Upper lobe of left lung (tissue), 6 donors: ENCODE measurements around the gene VWA3A. TPM values are rescaled to one million over a fixed set of nuclear protein-coding genes. Genes with fewer than 3 reads are reported as not detected.

Experiments used
- ATAC-seq, 2 donors: fragments of 200-7000 bp; cut with Tn5 transposase; one replicate each; pipeline ENCODE4 v1.9.1; 2022; ENCODE audit warnings: mild to moderate bottlenecking in 2 of 2, moderate library complexity in 2 of 2; ENCODE audit not compliant: low FRiP score in 2 of 2
- DNase-seq, 2 donors: peaks; one replicate each; pipeline ENCODE4 v3.0.0-alpha.2; 2019 to 2020
- H3K27ac ChIP-seq, 4 donors: fragments of 200-600 bp; sonication (generic); one replicate each; pipeline ENCODE4 v1.5.1; 2016 to 2019
- H3K27me3 ChIP-seq, 4 donors: fragments of 200-600 bp; sonication (generic); one replicate each; pipeline ENCODE4 v1.5.1; 2017 to 2019
- H3K36me3 ChIP-seq, 4 donors: fragments of 200-600 bp; sonication (generic); one replicate each; pipeline ENCODE4 v1.5.1; 2016 to 2019
- H3K4me1 ChIP-seq, 4 donors: fragments of 200-600 bp; sonication (generic); one replicate each; pipeline ENCODE4 v1.5.1; 2018 to 2019
- H3K4me3 ChIP-seq, 4 donors: fragments of 200-600 bp; sonication (generic); one replicate each; pipeline ENCODE4 v1.5.1; 2017 to 2019; ENCODE audit warnings: mild to moderate bottlenecking in 2 of 4, moderate library complexity in 1 of 4
- H3K9me3 ChIP-seq, 4 donors: fragments of 200-600 bp; sonication (generic); one replicate each; pipeline ENCODE4 v1.5.1; 2018 to 2019
- CTCF ChIP-seq, 6 experiments: fragments of 450-650 bp in 4 of 6; fragments of 200-600 bp in 2 of 6; sonication (generic) in 2 of 6; IDR thresholded peaks; one replicate each; pipeline ENCODE4 v1.5.1; 2016 to 2019; ENCODE audit warnings: antibody characterized with exemption in 6 of 6
- EP300 ChIP-seq, 4 donors: sonication (generic); formaldehyde crosslinking; IDR thresholded peaks; one replicate each; pipeline ENCODE4 v1.5.1; 2017; ENCODE audit warnings: antibody characterized with exemption in 4 of 4, control low read depth in 2 of 4
- POLR2A ChIP-seq, 4 donors: fragments of 450-650 bp; IDR thresholded peaks; one replicate each; pipeline ENCODE4 v1.5.1; 2016 to 2017; ENCODE audit warnings: antibody characterized with exemption in 4 of 4, mild to moderate bottlenecking in 2 of 4
- POLR2AphosphoS5 ChIP-seq, 2 donors: sonication (generic); formaldehyde crosslinking; IDR thresholded peaks; one replicate each; pipeline ENCODE4 v1.5.1; 2017; ENCODE audit warnings: antibody characterized with exemption in 2 of 2
- WGBS, 2 donors: methylation state at CpG; one replicate each; pipeline ENCODE4 v1.1.5; 2017 to 2018; 5-methylcytosine and 5-hydroxymethylcytosine counted together
- total RNA-seq, 6 donors: library from RNA; depleted of rRNA in 4 of 6; stranded (reverse); fragments of >200 nt in 4 of 6; gene quantifications; one replicate each; pipeline versions ENCODE4 v1.1.0 to v1.2.1, GENCODE V29; 2016 to 2021
- donor health status: DM: no; HTN: no; CAD: no; lungs with moderate emphysema.
- donor health status: DM: no; HTN: yes; CAD: no; lungs with severe emphysema.

Gene VWA3A
- total RNA-seq, 6 donors from 2014 or later: 0.43 to 47.8 (median 14.9) TPM

DNA sequence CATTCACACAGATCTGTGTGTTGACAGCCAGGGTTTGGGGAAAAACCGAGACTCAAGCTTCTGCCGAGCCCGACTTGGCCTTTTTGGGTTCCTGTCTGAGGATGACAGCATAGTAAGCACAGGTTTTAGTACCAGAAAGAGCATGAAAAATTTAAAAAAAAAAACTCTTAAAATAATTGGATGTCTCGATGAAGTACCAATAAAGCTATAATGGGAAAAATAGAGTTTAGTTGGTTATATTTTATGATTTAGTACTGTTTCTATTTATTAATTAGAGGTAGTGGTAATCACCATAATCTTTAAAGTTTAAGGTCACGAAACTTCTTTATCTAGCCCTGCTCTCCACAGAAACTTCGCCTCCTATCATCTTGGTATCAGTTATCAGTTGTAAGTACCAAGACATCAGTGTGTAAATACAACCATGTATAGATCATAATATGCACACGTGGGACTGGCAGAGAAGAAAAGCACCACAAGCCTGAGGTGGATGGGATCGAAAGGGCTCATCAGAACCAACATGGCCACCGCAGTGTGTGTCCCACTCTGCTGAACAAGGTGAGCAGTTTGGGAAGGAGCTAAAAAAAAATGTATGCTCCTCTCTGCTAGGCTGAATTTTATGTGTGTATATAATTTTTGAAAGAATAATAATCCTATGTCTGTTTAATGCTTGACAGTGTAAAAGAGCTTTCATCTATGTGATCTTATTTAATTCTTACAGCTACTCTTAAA, 99.4 kb downstream of the VWA3A start:
- Histone ChIP-seq H3K4me1 (peaks cover 37 to 50% (median 40%) of the 10 kb centered on the region in 4 donors), H3K36me3 (no peaks in the 10 kb centered on the region), H3K27ac (peak overlapping the region; percentile 92 to 98 (median 94)), H3K4me3 (peak overlapping the region; percentile 3 to 87 (median 58)), H3K27me3 (no peaks in the 10 kb centered on the region), H3K9me3 (no peaks in the 10 kb centered on the region)
- WGBS, 2 donors: 7 to 11% methylated on average over 9 of the region's 9 CpGs
- no peak for ATAC-seq
- peak in 1 of 2 donors; percentile 34 for DNase-seq
- TF ChIP-seq EP300 (IDR thresholded peaks at IDR 0.05) (no peak), POLR2AphosphoS5 (IDR thresholded peaks at IDR 0.05) (no peak), CTCF (IDR thresholded peaks at IDR 0.05) (no peak), POLR2A (IDR thresholded peaks at IDR 0.05) (no peak)

GRCh38 chr16:22192261-22193062, 100.1 kb downstream of the VWA3A start:
- peaks cover 37 to 50% (median 40%) of the 10 kb centered on the region in 4 donors for H3K4me1 ChIP-seq
- H3K27ac ChIP-seq: peak overlapping the region; percentile 92 to 98 (median 94)

GRCh38 chr16:22193063-22193411, 100.7 kb downstream of the VWA3A start:
- H3K27me3 ChIP-seq: no peaks in the 10 kb centered on the region
- 84 to 87% methylated on average over 2 of the region's 2 CpGs for WGBS, 2 donors
- no peak for ATAC-seq
- peak overlapping the region; percentile 92 to 98 (median 94) for H3K27ac ChIP-seq
- no peaks in the 10 kb centered on the region for H3K9me3 ChIP-seq
- no peak for DNase-seq
- TF ChIP-seq POLR2AphosphoS5 (IDR thresholded peaks at IDR 0.05) (no peak), POLR2A (IDR thresholded peaks at IDR 0.05) (no peak), CTCF (IDR thresholded peaks at IDR 0.05) (no peak), EP300 (IDR thresholded peaks at IDR 0.05) (no peak)
- H3K4me3 ChIP-seq: no peak overlapping the region
- peaks cover 37 to 50% (median 40%) of the 10 kb centered on the region in 4 donors for H3K4me1 ChIP-seq
- H3K36me3 ChIP-seq: no peaks in the 10 kb centered on the region

More at GRCh38 chr16:22192261-22193062, 100.1 kb downstream of the VWA3A start:
- no peaks in the 10 kb centered on the region for H3K36me3 ChIP-seq
- peak in 1 of 4 donors; percentile 18 for TF ChIP-seq EP300 (IDR thresholded peaks at IDR 0.05)
- TF ChIP-seq CTCF (IDR thresholded peaks at IDR 0.05): no peak
- TF ChIP-seq POLR2A (IDR thresholded peaks at IDR 0.05): peak in 2 of 4 donors; percentile 33 to 48
- TF ChIP-seq POLR2AphosphoS5 (IDR thresholded peaks at IDR 0.05): peak; percentile 42 to 86
- H3K27me3 ChIP-seq: no peaks in the 10 kb centered on the region
- DNase-seq (peak in 1 of 2 donors; percentile 94), ATAC-seq (peak; percentile 15 to 58)
- H3K4me3 ChIP-seq: peak overlapping the region in 3 of 4 donors; percentile 53 to 87 (median 62)
- H3K9me3 ChIP-seq: no peaks in the 10 kb centered on the region
- 14 to 18% methylated on average over 16 of the region's 16 CpGs for WGBS, 2 donors

GRCh38 chr16:22194707-22195444, 102.5 kb downstream of the VWA3A start:
- DNase-seq (no peak), ATAC-seq (no peak)
- Histone ChIP-seq H3K27me3 (no peaks in the 10 kb centered on the region), H3K4me3 (no peak overlapping the region), H3K36me3 (no peaks in the 10 kb centered on the region), H3K27ac (peak overlapping the region; percentile 28 to 84 (median 72)), H3K4me1 (peaks cover 20 to 34% (median 25%) of the 10 kb centered on the region in 4 donors), H3K9me3 (no peaks in the 10 kb centered on the region)
- 82 to 87% methylated on average over 9 of the region's 9 CpGs for WGBS, 2 donors
- no peak for TF ChIP-seq CTCF (IDR thresholded peaks at IDR 0.05)
- TF ChIP-seq EP300 (IDR thresholded peaks at IDR 0.05): no peak
- TF ChIP-seq POLR2A (IDR thresholded peaks at IDR 0.05): no peak
- no peak for TF ChIP-seq POLR2AphosphoS5 (IDR thresholded peaks at IDR 0.05)
